GM15510 (cell line): ENCODE measurements around the gene NIPSNAP3A.

Experiments
- POLR2A ChIP-seq: IDR thresholded peaks from 3 replicates; pipeline ENCODE4 v1.6.1; 2011; ENCODE audit warnings: borderline replicate concordance; ENCODE audit not compliant: insufficient read length; ENCODE audit errors: extremely low read depth

Gene NIPSNAP3A

DNA sequence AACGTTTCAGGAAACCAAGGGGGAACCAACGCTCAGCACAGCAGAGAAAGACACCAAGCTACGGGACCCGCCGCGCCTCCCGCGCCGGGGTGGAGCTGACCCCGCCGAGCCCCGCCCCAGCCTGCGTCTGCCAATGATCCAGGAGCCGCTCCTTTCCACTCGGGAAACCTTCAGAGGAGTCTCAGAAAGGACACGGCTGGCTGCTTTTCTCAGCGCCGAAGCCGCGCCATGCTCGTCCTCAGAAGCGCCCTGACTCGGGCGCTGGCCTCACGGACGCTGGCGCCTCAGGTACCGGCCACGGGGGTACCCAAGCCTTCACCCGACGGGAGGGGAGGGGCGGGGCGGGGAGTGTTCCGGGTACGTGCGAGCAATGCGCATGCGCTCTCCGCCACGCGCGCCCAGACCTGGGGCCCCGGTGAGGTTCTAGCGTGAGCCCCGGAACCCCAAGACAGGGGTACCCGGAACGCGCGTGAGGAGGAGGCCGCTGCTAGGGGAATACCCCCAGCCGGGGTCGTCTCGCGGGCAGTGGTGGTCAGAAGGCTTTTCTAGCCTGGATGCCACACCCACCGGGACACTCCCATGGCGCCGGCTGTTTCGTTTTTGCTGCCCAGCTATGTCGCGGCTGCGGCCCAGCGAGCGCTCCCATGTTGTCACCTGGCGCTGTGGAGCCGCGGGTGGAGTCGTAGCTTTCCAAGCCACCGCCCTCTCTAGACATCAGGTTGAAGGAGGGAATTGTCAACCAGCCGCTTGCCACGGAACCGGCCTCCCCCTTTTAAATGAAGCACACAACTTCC lies at the start of gene NIPSNAP3A:
Gene NIPSNAP3A, plus strand, starts transcription at position 119 of the 794 bp plus-strand sequence. Its CDS starts 110 bp downstream, at position 229.
- peak; percentile 64 for TF ChIP-seq POLR2A

- TF ChIP-seq POLR2A, result no peak
Measured at GRCh38 chr9:104700306-104700705, 47.2 kb upstream of the NIPSNAP3A start.

DNA sequence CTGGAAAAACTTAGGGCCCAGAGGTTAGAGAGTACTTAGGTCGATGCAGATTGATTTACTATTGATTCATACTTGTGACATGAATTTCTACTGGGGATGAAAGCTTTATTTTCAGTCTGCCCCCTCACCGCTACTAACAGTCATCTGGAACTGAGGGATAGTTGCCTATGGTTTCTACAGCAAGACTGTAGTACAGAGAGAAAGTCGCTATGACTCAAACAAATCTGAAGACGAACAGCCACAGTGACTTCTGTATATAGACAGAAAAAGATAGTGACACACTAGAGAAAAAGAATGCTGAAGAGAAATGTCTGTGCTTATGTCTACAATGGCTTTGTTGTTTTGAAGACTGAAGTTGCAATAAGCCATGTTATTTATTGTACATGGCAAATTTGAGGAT lies 35.9 kb upstream of the NIPSNAP3A start:
- no peak for TF ChIP-seq POLR2A

GRCh38 chr9:104725014-104725413 lies 22.5 kb upstream of the NIPSNAP3A start:
- no peak for TF ChIP-seq POLR2A

GRCh38 chr9:104738452-104738851 lies 9.0 kb upstream of the NIPSNAP3A start:
- no peak for TF ChIP-seq POLR2A

GRCh38 chr9:104740621-104741020 lies 6.9 kb upstream of the NIPSNAP3A start:
- TF ChIP-seq POLR2A, result no peak

- no peak for TF ChIP-seq POLR2A
Measured at GRCh38 chr9:104743376-104743985, 4.0 kb upstream of the NIPSNAP3A start.

- TF ChIP-seq POLR2A, result no peak
Measured at GRCh38 chr9:104745852-104746251, 1.6 kb upstream of the NIPSNAP3A start.

GRCh38 chr9:104746285-104746684 lies 1.2 kb upstream of the NIPSNAP3A start:
- no peak for TF ChIP-seq POLR2A

GRCh38 chr9:104746798-104747197 lies 685 bp upstream of the NIPSNAP3A start:
- TF ChIP-seq POLR2A, result no peak

DNA sequence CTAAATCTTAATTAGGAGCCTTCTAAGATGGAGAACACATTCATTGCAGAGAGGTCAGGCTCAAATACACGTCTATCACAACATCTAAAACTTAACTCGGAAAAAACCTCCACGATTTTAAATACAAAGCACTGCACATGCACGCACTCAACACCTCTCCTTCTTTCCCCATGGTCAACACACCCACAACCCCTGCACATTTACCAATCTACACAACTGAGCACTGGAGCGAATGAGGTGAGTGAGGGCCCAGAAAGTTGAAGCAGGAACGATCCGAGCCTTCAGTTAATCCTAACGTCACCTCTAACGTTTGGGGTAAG lies 278 bp upstream of the NIPSNAP3A start:
- TF ChIP-seq POLR2A, result no peak

DNA sequence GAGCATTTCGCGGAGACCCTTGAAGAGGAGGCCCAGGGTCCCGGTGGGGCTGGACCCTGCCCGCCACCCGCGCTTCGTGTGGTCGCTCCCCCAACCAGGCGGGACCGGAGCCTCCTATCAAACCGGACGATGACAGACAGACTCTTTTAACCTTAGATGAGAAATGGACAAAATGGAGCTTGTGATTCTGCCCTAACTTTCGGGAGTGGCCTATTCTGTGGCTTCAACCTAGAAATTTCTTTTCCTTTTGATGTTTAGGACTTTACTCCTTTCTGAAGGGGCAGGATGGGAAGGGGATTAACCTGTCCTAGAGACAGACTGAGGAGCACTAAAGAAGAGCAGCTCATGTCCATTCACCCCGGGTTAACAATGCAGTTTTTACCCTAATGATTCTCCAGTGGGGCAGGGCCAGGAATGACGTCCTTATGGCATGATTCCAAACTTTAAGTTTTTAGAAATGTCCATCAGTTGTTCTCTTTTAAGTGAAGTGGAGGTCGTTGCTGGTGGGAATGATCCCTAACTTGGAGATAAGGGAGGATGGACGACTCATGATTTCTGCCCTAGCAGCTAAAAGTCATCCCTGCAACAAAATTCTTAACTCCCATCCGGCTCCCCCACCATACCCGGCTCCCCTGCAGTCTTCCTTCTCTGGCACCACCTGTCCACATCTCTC lies 1.0 kb downstream of the NIPSNAP3A start:
- no peak for TF ChIP-seq POLR2A

- TF ChIP-seq POLR2A, result no peak
Measured at GRCh38 chr9:104750185-104750767, 2.8 kb downstream of the NIPSNAP3A start.

- no peak for TF ChIP-seq POLR2A
Measured at GRCh38 chr9:104758974-104759373, 11.5 kb downstream of the NIPSNAP3A start.

GRCh38 chr9:104765138-104765537 lies 17.7 kb downstream of the NIPSNAP3A start:
- TF ChIP-seq POLR2A, result no peak
